A673 (cell line): ENCODE data around the gene RBPMS2.

Source experiments
- EZH2 ChIP-seq: fragments of 200-600 bp; sonication (generic); IDR thresholded peaks from 2 replicates; pipeline ENCODE4 v1.6.1; 2017; ENCODE audit warnings: borderline replicate concordance, low read depth, mild to moderate bottlenecking, mixed read lengths, antibody characterized with exemption, low read length; ENCODE audit not compliant: poor library complexity, severe bottlenecking
- TF ChIP-seq, protein P1 (sequence below): fragments of 300-800, 200-600 bp; sonication (generic); conservative IDR thresholded peaks from 2 replicates; pipeline ENCODE4 v1.5.1; 2017; ENCODE audit warnings: low read depth, mild to moderate bottlenecking, antibody characterized with exemption, low read length, moderate library complexity, mixed read lengths

DNA sequence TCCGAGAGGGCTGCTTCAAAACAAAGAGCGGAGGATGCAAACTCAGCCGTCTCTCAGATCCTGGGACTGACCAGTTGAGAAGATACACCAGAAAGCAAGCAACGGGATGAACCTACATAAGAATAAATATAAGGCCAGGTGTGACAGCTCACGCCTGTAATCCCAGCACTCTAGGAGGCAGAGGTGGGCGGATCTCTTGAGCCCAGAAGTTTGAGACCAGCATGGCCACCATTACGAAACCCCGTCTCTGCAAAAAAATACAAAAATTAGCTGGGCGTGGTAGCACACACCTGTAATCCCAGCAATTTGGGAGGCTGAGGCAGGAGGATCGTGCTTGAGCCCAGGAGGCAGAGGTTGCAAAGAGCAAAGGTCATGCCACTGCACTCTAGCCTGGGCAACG, 31.7 kb downstream of the RBPMS2 start:
- TF ChIP-seq, protein P1, sequence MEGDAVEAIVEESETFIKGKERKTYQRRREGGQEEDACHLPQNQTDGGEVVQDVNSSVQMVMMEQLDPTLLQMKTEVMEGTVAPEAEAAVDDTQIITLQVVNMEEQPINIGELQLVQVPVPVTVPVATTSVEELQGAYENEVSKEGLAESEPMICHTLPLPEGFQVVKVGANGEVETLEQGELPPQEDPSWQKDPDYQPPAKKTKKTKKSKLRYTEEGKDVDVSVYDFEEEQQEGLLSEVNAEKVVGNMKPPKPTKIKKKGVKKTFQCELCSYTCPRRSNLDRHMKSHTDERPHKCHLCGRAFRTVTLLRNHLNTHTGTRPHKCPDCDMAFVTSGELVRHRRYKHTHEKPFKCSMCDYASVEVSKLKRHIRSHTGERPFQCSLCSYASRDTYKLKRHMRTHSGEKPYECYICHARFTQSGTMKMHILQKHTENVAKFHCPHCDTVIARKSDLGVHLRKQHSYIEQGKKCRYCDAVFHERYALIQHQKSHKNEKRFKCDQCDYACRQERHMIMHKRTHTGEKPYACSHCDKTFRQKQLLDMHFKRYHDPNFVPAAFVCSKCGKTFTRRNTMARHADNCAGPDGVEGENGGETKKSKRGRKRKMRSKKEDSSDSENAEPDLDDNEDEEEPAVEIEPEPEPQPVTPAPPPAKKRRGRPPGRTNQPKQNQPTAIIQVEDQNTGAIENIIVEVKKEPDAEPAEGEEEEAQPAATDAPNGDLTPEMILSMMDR = no peak
- no peak for TF ChIP-seq EZH2
